Smooth muscle cell (in vitro differentiated cells): ENCODE measurements around the gene GULP1. TPM values are rescaled to one million over a fixed set of nuclear protein-coding genes. Genes with fewer than 3 reads are reported as not detected.

ENCODE experiments used
- DNase-seq: peaks from one replicate; lab custom pipeline; 2025; ENCODE audit not compliant: unreplicated experiment; lab: John Stamatoyannopoulos, UW
- H2AFZ ChIP-seq: fragments of 200-600 bp; sonication (generic); 2 replicates; pipeline ENCODE4 v1.6.0; 2016; ENCODE audit warnings: antibody characterized with exemption, low read depth, mild to moderate bottlenecking
- H3F3A ChIP-seq: fragments of 200-600 bp; sonication (generic); 2 replicates; pipeline ENCODE4 v1.6.0; 2017; ENCODE audit warnings: antibody characterized with exemption, low read depth
- H3K27ac ChIP-seq: fragments of 200-600 bp; sonication (generic); 2 replicates; pipeline ENCODE4 v1.5.1; 2016; ENCODE audit warnings: low read depth, mild to moderate bottlenecking
- H3K27me3 ChIP-seq: fragments of 200-600 bp; sonication (generic); 2 replicates; pipeline ENCODE4 v1.6.1; 2016; ENCODE audit warnings: low read depth, mild to moderate bottlenecking
- H3K36me3 ChIP-seq: fragments of 200-600 bp; sonication (generic); 2 replicates; pipeline ENCODE4 v1.5.1; 2016; ENCODE audit warnings: low read depth
- H3K4me1 ChIP-seq: fragments of 200-600 bp; sonication (generic); 2 replicates; pipeline ENCODE4 v1.5.1; 2016; ENCODE audit warnings: low read depth
- H3K4me2 ChIP-seq: fragments of 200-600 bp; sonication (generic); 2 replicates; pipeline ENCODE4 v1.6.0; 2016; ENCODE audit warnings: mild to moderate bottlenecking
- H3K4me3 ChIP-seq: fragments of 200-600 bp; sonication (generic); 2 replicates; pipeline ENCODE4 v1.5.1; 2016; ENCODE audit warnings: mild to moderate bottlenecking
- H3K79me2 ChIP-seq: fragments of 200-600 bp; sonication (generic); 2 replicates; pipeline ENCODE4 v1.6.0; 2016; ENCODE audit warnings: low read depth, mild to moderate bottlenecking
- H3K9ac ChIP-seq: fragments of 200-600 bp; sonication (generic); 2 replicates; pipeline ENCODE4 v1.6.0; 2016; ENCODE audit warnings: low read depth
- H3K9me3 ChIP-seq: fragments of 200-600 bp; sonication (generic); replicated peaks from 2 replicates; pipeline ENCODE4 v1.5.1; 2016; ENCODE audit warnings: low read depth
- H4K20me1 ChIP-seq: fragments of 200-600 bp; sonication (generic); 2 replicates; pipeline ENCODE4 v1.6.0; 2016; ENCODE audit warnings: low read depth
- CTCF ChIP-seq: fragments of 200-600 bp; sonication (generic); IDR thresholded peaks from 2 replicates; pipeline ENCODE4 v1.5.1; 2017; ENCODE audit warnings: borderline replicate concordance, mild to moderate bottlenecking, antibody characterized with exemption; ENCODE audit not compliant: insufficient read depth, poor library complexity, severe bottlenecking
- WGBS: methylation state at CpG from one replicate; pipeline ENCODE4 v1.1.7; 2016; ENCODE audit warnings: low lambda C conversion rate; 5-methylcytosine and 5-hydroxymethylcytosine counted together
- polyA plus RNA-seq: library from polyadenylated mRNA; unstranded; fragments of >200 nt; fragmentation: Nextera tagmentation; extraction: Ambion mirVana; gene quantifications from 2 replicates; pipeline ENCODE4 v1.2.1, GENCODE V29; 2016
- total RNA-seq: library from RNA; depleted of rRNA; stranded (reverse); fragments of >200 nt; gene quantifications from 2 replicates; pipeline ENCODE4 v1.2.3, GENCODE V29; 2014

GULP1 gene
- total and polyA plus RNA-seq, 2 experiments from 2014 or later: 40.2 to 115 TPM

DNA sequence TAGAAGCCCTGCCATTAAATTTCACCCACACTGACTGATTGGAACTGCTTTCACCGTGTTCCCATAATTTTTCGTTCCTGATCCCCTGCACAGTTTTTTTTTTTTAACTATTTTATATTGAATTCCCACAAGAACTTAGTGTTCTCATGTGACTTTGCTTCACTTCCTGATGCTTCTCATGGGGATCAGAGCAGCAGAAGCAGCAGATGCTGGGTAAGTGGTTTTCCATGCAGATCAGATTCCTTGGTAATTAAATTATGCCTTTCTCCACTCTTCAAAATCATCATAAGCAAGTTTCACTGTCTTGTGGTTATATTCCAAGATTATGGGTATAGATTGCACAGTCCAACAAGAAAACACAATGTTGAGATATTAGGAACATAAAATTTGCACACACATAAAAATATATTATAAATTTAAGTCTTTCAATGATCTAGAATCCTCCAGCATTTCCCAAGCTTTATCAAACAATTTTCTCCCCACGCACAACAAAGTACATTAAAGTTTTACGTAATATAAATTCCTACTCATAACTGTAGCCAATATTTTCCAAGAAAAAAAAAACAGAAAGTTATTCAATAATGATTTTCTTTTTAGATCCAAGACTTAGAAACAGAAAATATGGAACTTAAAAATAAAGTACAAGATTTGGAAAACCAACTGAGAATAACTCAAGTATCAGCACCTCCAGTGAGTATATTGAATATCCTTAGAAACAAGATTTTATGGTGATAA, 277.9 kb downstream of the GULP1 start:
- no peak overlapping the region for H3K4me2 ChIP-seq
- H3K36me3 ChIP-seq: no peaks in the 10 kb centered on the region
- H4K20me1 ChIP-seq: no peaks in the 10 kb centered on the region
- no peak for TF ChIP-seq CTCF
- no peak overlapping the region for H3K4me3 ChIP-seq
- H3K27ac ChIP-seq: no peak overlapping the region
- H3K79me2 ChIP-seq: no peaks in the 10 kb centered on the region
- no peaks in the 10 kb centered on the region for H3K27me3 ChIP-seq
- H3K9me3 ChIP-seq: no peaks in the 10 kb centered on the region
- H2AFZ ChIP-seq: no peak overlapping the region
- no peak for DNase-seq
- no peak overlapping the region for H3K9ac ChIP-seq
- no peaks in the 10 kb centered on the region for H3K4me1 ChIP-seq
- WGBS: 97% methylated on average over 4 of the region's 4 CpGs
- no peaks in the 10 kb centered on the region for H3F3A ChIP-seq

DNA sequence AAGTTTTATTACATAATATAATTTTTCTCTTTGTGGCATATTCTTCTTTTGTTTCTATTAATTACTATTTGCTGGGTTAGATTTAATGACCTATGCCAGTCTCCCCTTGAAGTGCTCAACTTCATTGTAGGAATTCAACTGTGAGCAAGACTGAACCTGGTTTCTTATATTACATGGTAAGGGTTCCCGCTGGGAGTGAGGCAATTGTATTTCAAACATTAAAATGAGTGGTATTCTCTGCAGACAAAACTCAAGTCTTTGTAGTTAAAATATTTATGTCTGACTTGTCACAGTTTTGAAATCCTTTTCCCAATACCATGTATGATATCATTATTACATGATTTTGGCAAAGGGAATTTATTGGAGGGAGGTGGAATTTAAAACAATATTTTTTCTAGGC, 278.7 kb downstream of the GULP1 start:
- no peak for TF ChIP-seq CTCF
- H3K4me1 ChIP-seq: no peaks in the 10 kb centered on the region
- H3K27me3 ChIP-seq: no peaks in the 10 kb centered on the region
- no peaks in the 10 kb centered on the region for H3K79me2 ChIP-seq
- no peak overlapping the region for H3K9ac ChIP-seq
- no peak overlapping the region for H2AFZ ChIP-seq
- no peaks in the 10 kb centered on the region for H4K20me1 ChIP-seq
- no peak overlapping the region for H3K4me3 ChIP-seq
- no peaks in the 10 kb centered on the region for H3K36me3 ChIP-seq
- 97% methylated on average over 1 of the region's 1 CpG for WGBS
- no peaks in the 10 kb centered on the region for H3K9me3 ChIP-seq
- H3K4me2 ChIP-seq: no peak overlapping the region
- H3F3A ChIP-seq: no peaks in the 10 kb centered on the region
- DNase-seq: no peak
- no peak overlapping the region for H3K27ac ChIP-seq

DNA sequence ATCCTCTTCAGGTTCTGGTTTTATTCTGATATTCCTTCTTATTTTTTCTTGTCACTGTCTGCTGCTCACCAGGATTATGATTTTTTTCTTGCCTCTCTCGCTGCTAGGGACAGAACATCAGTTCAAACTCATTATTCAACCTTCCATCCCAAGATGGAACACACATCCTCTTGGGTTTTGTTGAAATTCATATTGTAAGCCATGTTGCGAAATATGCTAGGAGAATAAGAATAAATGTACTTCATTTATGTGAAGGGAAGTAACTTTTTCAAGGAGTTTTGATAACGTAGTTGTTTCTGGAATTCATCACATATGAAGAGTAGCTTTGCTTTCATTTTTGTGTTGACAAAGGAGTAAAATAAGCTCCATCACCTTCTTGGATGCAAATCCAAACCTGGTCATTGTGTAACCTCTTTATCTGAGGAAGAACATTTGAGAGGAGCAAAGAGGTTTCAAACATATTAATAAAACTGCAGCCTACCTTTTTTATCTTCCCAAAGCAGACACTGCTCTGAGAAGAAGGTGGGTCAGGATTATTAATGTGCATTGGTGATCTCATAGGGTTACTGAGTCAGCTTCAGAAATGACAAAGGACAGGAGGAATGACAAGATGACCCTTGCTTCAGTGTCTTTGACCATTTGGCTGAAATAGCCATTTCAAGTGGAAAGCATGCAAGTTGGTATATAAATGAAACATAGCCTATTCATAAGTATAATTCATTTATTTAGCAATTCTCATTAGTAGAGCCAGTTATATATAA, 280.0 kb downstream of the GULP1 start:
- Histone ChIP-seq H3K79me2 (no peaks in the 10 kb centered on the region), H4K20me1 (no peaks in the 10 kb centered on the region), H3F3A (no peaks in the 10 kb centered on the region), H3K27me3 (no peaks in the 10 kb centered on the region), H3K4me3 (no peak overlapping the region), H3K36me3 (peaks cover 1% of the 10 kb centered on the region), H3K4me1 (no peaks in the 10 kb centered on the region), H3K9ac (no peak overlapping the region), H3K4me2 (no peak overlapping the region), H2AFZ (no peak overlapping the region), H3K27ac (no peak overlapping the region), H3K9me3 (no peaks in the 10 kb centered on the region)
- 94% methylated on average over 3 of the region's 3 CpGs for WGBS
- DNase-seq: no peak
- TF ChIP-seq CTCF: no peak
